ENCODE results near the gene FATE1.

- TF ChIP-seq, protein P1, sequence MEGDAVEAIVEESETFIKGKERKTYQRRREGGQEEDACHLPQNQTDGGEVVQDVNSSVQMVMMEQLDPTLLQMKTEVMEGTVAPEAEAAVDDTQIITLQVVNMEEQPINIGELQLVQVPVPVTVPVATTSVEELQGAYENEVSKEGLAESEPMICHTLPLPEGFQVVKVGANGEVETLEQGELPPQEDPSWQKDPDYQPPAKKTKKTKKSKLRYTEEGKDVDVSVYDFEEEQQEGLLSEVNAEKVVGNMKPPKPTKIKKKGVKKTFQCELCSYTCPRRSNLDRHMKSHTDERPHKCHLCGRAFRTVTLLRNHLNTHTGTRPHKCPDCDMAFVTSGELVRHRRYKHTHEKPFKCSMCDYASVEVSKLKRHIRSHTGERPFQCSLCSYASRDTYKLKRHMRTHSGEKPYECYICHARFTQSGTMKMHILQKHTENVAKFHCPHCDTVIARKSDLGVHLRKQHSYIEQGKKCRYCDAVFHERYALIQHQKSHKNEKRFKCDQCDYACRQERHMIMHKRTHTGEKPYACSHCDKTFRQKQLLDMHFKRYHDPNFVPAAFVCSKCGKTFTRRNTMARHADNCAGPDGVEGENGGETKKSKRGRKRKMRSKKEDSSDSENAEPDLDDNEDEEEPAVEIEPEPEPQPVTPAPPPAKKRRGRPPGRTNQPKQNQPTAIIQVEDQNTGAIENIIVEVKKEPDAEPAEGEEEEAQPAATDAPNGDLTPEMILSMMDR (conservative IDR thresholded peaks at IDR 0.05; ENCODE audit: low read length), result no peak
- no peak for TF ChIP-seq EZH2phosphoT487 (IDR thresholded peaks at IDR 0.05; ENCODE audit: borderline replicate concordance)
Observed at GRCh38 chrX:151697522-151697921, 18.3 kb upstream of the FATE1 start.

All from Loucy (cell line).